NCI-H345 (cell line): ENCODE results near the gene SHTN1.

Experiments used
- DNase-seq: peaks from one replicate; lab custom pipeline; 2025; lab: John Stamatoyannopoulos, UW

The SHTN1 gene

GRCh38 chr10:116868198-116868676, 136.8 kb downstream of the SHTN1 start:
- DNase-seq = no peak

- no peak for DNase-seq
These were observed 137.9 kb downstream of the SHTN1 start for GRCh38 chr10:116866987-116867595.

- no peak for DNase-seq
These were observed 138.9 kb downstream of the SHTN1 start for GRCh38 chr10:116866066-116866465.

DNA sequence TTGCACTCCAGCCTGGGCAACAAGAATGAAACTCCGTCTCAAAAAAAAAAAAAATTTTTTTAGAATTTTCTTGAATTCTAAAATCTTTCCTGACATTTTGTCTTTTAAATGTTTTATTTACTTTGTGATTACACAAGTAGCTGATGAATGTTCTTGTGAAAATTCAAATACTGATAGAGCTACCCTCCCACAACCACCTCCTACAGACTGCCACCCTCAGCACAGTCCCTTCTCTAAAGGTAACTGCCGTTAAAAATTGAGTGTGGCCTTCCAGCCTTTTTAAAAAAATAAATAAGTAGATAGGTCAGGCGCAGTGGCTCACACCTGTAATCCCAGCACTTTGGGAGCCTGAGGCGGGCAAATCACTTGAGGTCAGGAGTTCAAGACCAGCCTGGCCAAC, 140.6 kb downstream of the SHTN1 start:
- no peak for DNase-seq

DNA sequence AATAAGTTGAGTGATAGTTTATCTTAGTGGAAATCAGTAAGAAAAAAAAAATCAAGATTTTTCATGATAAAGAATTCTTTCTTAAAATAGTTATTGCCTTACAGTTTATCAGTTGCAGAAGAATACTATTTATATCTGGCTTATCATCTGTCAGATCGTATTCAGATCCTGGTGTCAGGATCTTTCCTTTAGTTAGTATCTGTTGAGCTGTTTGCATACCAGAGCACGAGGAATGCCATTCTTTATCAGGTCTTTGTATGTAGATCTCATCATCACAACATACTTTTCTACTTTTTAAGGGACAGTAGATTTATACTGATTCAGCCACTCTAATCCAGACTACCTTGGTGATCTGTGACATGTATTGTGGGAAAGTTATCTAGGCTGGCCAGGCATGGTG, 143.2 kb downstream of the SHTN1 start:
- no peak for DNase-seq

DNA sequence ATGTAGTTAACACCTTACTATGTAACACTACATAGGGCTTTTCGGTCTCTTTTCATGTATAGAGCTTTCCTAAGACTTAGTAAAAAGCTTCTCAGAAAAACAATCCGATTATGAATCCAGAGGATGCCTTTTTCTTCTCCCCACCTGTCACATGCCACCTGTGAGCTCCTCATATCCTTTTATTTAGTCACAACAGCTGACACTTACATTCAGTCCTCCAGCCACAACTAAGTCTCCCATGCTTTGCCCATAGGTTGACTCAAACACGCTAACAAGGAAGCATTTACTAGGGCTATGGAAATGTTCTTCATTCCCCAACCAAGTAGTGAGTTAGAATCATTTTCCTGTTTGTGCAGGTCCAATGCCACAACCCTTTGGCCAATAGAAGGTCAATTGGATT, 147.8 kb downstream of the SHTN1 start:
- no peak for DNase-seq

GRCh38 chr10:116853701-116854100, 151.3 kb downstream of the SHTN1 start:
- no peak for DNase-seq

GRCh38 chr10:116853287-116853686, 151.7 kb downstream of the SHTN1 start:
- DNase-seq = no peak

GRCh38 chr10:116852246-116852645, 152.7 kb downstream of the SHTN1 start:
- DNase-seq = no peak

DNA sequence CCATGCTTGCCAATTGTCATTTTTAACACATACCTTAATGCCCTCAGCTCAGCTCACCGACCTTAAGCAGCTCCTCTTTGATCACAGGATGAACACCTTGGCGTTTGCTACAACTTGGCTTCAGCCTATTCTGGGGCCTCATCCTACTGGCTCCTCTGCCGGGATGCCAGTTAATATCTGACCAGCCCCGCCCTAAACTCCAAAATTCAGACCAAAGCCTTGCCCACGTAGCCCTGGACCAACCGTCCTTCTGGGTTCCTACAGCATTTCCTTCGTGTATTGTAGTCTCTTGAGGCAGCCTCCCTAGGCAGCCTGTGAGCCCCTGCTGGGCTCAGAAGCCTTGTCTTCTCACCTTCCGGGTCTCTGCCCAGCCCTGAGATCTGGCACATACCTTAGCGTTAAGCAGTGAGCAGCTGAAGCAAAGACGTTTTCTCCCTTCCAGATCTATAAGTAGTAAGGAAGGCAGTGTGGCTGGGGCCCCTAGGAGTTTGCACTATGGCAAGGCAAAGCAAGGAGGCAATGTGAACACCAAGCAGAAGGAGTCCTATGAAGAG, 154.9 kb downstream of the SHTN1 start:
- DNase-seq = no peak

- DNase-seq = peak; percentile 84
These were observed 155.5 kb downstream of the SHTN1 start, which contains the start of gene ENO4 for GRCh38 chr10:116849248-116850057. TSS of gene ENO4 (plus strand) at chr10:116849499. CDS start at chr10:116849567, 68 bp downstream.

GRCh38 chr10:116848944-116849247, 156.1 kb downstream of the SHTN1 start:
- no peak for DNase-seq

DNA sequence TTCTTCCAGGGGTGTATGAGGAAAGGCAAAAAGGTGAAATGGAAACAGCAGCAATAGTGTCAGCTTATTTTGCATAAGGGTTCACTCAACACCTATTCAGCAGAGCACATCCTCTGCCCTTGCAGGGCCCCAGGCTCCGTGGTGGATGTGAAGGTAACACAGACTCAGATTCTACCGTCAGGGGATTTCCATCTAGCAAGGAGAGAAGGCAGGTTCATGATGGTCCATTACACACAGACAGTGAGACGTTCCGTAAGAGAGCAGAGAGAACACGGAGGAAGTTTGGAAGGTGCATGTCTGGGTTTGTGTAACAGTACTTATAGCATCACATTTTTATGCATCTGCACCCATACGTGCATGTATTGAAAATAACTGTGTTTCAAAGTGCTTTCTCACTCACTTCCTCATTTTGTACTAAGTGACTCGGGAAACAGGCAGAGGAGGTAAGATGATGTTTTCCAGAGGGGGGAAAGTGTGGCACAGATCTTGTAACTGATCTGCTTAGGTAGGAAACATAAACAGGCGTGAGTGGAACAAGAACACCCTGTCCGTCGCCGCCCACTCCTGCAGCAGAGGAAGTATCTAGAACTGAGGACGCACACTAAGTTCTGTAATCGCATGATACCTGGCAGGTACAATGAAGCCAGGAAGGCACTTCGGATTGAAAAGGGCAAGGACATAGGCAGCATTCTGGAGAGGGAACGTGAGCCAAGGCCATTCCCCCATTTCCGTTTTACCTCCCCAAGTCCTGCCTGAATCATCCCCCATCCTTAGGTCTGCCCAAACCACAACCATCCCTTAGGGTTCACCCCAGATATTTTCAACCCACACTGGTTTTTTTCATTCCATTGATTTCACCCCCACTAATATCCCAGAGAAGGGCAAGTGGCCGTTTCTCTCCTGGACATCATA, 156.7 kb downstream of the SHTN1 start:
- no peak for DNase-seq

DNA sequence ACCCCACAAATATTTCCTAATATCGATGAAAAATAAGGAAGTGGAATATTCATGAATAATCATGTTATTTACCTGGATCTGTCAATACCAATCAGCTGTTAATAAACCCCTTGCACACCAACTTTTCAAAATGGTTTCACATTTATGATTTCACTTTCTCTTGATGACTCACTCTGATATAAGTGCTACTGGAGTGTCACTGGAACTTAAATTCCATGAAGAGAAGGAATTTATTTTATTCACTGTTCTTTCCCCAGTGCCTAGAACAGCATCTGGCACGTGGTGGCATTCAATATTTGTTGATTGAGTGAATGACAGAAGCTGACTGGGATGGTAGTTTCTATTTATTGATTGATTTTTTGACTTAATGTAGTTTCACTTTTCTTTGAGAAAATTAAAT, 159.2 kb downstream of the SHTN1 start:
- no peak for DNase-seq

DNA sequence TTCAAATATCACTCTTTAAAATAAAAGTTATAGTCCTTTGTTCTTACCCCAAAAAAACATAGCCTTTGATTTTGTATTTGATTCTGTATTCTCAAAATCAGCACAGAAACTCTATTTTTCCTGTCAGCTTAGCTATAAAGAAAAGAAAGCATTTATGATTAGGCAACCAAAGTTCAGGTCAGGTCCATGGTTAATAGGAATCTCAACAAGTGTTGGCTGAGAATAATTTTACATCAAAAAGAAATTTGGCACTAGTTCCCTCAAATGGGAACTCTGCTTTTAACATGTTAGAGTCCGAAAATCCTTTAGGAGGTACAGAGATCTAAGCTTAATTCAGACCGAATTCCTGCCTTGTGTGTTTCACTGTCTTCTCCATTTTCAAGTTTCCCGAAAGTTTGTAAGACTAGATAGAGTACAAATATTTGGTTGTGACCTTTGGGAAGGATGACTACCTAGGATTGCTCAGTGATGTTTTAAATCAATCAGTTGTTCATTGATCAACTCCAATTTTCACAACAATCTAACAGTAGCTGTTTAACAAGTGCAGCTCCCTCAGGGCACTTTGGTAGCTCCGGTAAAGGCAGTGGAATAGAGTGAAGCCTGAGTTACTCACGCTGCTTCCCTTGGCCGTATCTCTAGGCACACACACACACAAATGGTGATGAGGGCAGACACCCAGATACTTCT, 164.5 kb downstream of the SHTN1 start:
- DNase-seq = no peak

DNA sequence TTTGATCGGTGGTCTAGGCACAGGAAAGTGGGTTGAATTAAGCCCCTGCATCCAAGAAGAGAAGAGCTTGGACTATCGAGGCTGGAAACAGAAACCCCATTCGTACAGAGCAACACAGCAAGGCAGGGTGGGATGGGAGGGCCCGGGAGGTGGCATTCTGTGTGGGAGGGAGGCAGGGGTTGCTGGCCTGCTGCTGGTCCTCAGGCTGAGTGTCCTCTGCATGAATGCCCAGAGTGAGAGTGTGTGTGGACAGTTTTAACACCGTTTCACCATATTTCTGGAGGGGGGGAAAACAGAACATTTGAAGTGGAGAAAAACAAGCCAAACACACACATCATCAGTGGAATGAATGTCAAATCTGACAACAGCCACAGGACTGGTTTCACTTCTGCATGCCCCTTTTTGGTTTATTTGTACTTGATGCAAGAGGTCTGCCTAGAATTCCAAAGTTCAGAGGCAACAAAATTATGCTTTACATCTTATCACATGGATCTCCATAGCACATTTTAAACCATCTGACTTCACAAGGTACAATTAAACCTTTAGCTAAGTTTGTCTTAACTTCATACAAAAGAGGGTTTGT, 166.8 kb downstream of the SHTN1 start:
- DNase-seq = no peak

DNA sequence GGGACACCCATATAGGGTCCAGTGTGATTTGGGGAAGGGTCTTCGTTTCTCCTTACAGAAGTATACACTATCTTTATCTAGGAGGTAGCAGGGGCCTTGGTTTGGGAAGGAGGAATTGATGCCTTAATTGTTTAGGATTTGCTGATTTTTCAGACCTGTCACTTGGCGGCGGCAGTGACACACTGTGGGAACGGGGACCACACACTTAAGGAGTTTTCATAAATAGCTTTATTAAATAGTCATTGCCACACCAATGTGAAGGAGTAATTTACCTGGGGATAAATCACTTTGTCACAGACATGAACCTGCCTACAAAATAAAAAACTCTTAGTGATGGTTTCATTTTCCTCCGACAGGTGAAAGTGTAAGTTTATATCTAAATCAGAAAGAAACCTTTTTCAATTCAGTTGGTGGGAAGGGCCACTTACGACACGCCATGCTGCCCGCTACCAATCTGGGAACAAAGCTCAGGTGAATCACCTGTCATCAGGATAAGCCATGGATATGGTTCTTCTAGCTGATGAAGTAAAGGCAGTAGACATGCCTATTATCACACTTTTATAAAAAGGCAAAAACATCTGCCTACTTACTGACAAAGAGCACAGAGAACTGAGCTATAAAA, 168.0 kb downstream of the SHTN1 start:
- peak; percentile 43 for DNase-seq

- DNase-seq = peak; percentile 96
These were observed 168.9 kb downstream of the SHTN1 start for GRCh38 chr10:116836083-116836482.

- DNase-seq = no peak
These were observed 169.3 kb downstream of the SHTN1 start for GRCh38 chr10:116835658-116836057.
